ENCODE data around the gene WDR7. TPM values are rescaled to one million over a fixed set of nuclear protein-coding genes. Genes with fewer than 3 reads are reported as not detected.

The WDR7 gene
- total RNA-seq, 1 experiment from 2014 or later: 7.8 TPM

DNA sequence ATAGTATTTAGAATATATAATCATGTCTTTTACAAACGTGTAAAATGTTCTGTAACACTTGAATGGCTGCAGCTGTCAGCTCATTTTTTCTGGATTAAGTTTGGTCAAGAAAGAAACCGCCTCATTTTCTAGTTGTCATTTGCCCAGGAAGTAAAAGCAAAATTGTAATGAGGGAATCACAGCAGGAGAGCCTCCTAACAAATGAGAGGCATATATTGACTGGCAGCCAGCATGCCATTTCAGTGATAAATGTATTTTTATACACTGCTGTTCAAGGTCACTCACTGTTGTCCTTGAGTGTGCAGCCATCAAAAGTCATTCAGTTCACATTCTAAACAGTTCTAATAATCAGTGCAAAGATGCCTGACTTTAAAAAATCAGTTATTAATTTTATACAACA lies 351.5 kb downstream of the WDR7 start:
- H3K4me3 ChIP-seq (ENCODE audit: low read depth, low read length): no peak overlapping the region
- no peak overlapping the region for H3K27ac Mint-ChIP-seq (ENCODE audit: unreplicated experiment)
- no peaks in the 10 kb centered on the region for H3K27me3 ChIP-seq (replicated peaks; ENCODE audit: control insufficient read depth, insufficient read depth, low read length)
- H3K4me1 Mint-ChIP-seq (ENCODE audit: low read depth, unreplicated experiment): no peaks in the 10 kb centered on the region
- H3K36me3 Mint-ChIP-seq (ENCODE audit: insufficient read depth, unreplicated experiment): no peaks in the 10 kb centered on the region
- ChIA-PET CTCF (no interaction called here), POLR2A (no interaction called here)
- DNase-seq: no peak
- H3K4me3 Mint-ChIP-seq (ENCODE audit: unreplicated experiment): no peak overlapping the region
- no peaks in the 10 kb centered on the region for H3K4me1 ChIP-seq
- no TSS peak for BruUV-seq (replicated peaks)
- intact Hi-C loops (cut with micrococcal nuclease; ENCODE audit: unreplicated experiment): no loop called here
- no peaks in the 10 kb centered on the region for H3K9me3 Mint-ChIP-seq (ENCODE audit: unreplicated experiment)
- TF ChIP-seq, protein P1, sequence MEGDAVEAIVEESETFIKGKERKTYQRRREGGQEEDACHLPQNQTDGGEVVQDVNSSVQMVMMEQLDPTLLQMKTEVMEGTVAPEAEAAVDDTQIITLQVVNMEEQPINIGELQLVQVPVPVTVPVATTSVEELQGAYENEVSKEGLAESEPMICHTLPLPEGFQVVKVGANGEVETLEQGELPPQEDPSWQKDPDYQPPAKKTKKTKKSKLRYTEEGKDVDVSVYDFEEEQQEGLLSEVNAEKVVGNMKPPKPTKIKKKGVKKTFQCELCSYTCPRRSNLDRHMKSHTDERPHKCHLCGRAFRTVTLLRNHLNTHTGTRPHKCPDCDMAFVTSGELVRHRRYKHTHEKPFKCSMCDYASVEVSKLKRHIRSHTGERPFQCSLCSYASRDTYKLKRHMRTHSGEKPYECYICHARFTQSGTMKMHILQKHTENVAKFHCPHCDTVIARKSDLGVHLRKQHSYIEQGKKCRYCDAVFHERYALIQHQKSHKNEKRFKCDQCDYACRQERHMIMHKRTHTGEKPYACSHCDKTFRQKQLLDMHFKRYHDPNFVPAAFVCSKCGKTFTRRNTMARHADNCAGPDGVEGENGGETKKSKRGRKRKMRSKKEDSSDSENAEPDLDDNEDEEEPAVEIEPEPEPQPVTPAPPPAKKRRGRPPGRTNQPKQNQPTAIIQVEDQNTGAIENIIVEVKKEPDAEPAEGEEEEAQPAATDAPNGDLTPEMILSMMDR (IDR thresholded peaks at IDR 0.05; ENCODE audit: insufficient read depth in 1 of 2, low read depth in 1 of 2, low read length in 1 of 2, severe bottlenecking in 1 of 2, unreplicated experiment in 1 of 2): no peak
- no peaks in the 10 kb centered on the region for H3K27me3 Mint-ChIP-seq (ENCODE audit: insufficient read depth, unreplicated experiment)
- no peaks in the 10 kb centered on the region for H3K36me3 ChIP-seq (ENCODE audit: control insufficient read depth, insufficient read depth, low read length)
- H3K9me3 ChIP-seq: no peaks in the 10 kb centered on the region

DNA sequence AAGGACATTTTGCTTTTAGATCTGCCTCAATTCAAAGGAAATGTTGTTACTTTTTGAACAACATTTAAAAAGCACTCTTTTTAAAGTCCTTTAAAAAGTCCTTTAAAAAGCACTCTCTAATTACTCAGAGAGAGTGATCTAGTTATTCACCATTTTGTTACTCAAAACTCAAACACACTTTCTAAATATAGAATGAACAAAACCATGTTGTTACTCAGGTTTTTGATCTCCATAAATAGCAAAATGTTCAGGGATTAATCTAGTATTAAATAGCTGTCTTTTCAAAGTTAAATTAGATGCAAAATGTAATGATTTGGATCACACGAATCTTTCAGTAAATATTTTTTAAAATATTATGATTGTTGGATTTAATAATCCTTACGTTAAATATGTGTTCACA lies 352.2 kb downstream of the WDR7 start:
- Histone ChIP-seq H3K36me3 (ENCODE audit: control insufficient read depth, insufficient read depth, low read length) (no peaks in the 10 kb centered on the region), H3K4me3 (ENCODE audit: low read depth, low read length) (no peak overlapping the region), H3K9me3 (no peaks in the 10 kb centered on the region), H3K27me3 (replicated peaks; ENCODE audit: control insufficient read depth, insufficient read depth, low read length) (no peaks in the 10 kb centered on the region), H3K4me1 (no peaks in the 10 kb centered on the region)
- no TSS peak for BruUV-seq (replicated peaks)
- H3K4me1 Mint-ChIP-seq (ENCODE audit: low read depth, unreplicated experiment): peaks cover 5% of the 10 kb centered on the region
- H3K27me3 Mint-ChIP-seq (ENCODE audit: insufficient read depth, unreplicated experiment): no peaks in the 10 kb centered on the region
- intact Hi-C loops (cut with micrococcal nuclease; ENCODE audit: unreplicated experiment): no loop called here
- ChIA-PET POLR2A (no interaction called here), CTCF (no interaction called here)
- H3K36me3 Mint-ChIP-seq (ENCODE audit: insufficient read depth, unreplicated experiment): no peaks in the 10 kb centered on the region
- TF ChIP-seq, protein P1 (IDR thresholded peaks at IDR 0.05; ENCODE audit: insufficient read depth in 1 of 2, low read depth in 1 of 2, low read length in 1 of 2, severe bottlenecking in 1 of 2, unreplicated experiment in 1 of 2): no peak
- no peaks in the 10 kb centered on the region for H3K9me3 Mint-ChIP-seq (ENCODE audit: unreplicated experiment)
- DNase-seq: no peak
- no peak overlapping the region for H3K4me3 Mint-ChIP-seq (ENCODE audit: unreplicated experiment)
- no peak overlapping the region for H3K27ac Mint-ChIP-seq (ENCODE audit: unreplicated experiment)

DNA sequence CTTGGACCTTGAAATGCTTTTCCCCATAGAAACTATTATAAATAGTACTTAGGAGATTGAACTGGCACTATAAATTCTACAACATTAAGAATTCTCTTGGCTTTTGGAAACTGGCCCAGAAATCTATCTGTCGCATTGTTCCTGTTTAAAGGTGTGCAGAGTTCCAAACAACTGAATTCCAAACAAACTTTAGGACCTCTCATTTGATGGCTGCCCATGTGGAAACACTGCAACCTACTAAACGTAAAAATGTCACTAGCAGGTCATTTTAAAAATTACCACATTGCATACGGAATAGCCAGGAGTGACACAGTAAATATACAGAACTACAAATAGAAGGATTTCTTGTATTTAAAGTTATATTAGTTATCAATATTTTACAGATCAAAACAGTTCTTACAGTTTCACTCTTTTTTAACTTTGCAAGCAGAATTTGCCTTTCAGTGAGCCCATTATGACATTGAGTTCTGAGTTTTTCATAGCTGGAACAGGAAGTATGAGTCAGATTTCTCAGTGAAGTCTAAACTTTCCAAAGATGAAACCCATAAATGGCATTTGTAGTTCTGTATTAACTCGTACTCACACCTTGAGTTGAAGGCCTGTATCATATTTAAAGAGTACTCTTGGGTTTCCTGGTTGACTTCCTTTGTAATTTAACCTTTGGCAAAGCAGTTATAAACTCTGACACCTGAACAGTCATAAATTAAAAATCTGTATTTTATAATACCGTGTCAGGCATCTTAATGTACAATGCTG lies 353.4 kb downstream of the WDR7 start:
- H3K36me3 ChIP-seq (ENCODE audit: control insufficient read depth, insufficient read depth, low read length): no peaks in the 10 kb centered on the region
- Mint-ChIP-seq H3K27me3 (ENCODE audit: insufficient read depth, unreplicated experiment) (no peaks in the 10 kb centered on the region), H3K27ac (ENCODE audit: unreplicated experiment) (no peak overlapping the region), H3K36me3 (ENCODE audit: insufficient read depth, unreplicated experiment) (no peaks in the 10 kb centered on the region), H3K4me3 (ENCODE audit: unreplicated experiment) (no peak overlapping the region), H3K9me3 (ENCODE audit: unreplicated experiment) (no peaks in the 10 kb centered on the region), H3K4me1 (ENCODE audit: low read depth, unreplicated experiment) (peaks cover 9% of the 10 kb centered on the region)
- no peaks in the 10 kb centered on the region for H3K27me3 ChIP-seq (replicated peaks; ENCODE audit: control insufficient read depth, insufficient read depth, low read length)
- DNase-seq: no peak
- H3K9me3 ChIP-seq: no peaks in the 10 kb centered on the region
- POLR2A ChIA-PET: no interaction called here
- H3K4me1 ChIP-seq: no peaks in the 10 kb centered on the region
- intact Hi-C loops (cut with micrococcal nuclease; ENCODE audit: unreplicated experiment): no loop called here
- no peak overlapping the region for H3K4me3 ChIP-seq (ENCODE audit: low read depth, low read length)
- CTCF ChIA-PET: no interaction called here
- no TSS peak for BruUV-seq (replicated peaks)
- TF ChIP-seq, protein P1 (IDR thresholded peaks at IDR 0.05; ENCODE audit: insufficient read depth in 1 of 2, low read depth in 1 of 2, low read length in 1 of 2, severe bottlenecking in 1 of 2, unreplicated experiment in 1 of 2): no peak
